Ramos (cell line): Measurements from ENCODE around the gene LAPTM4A.
"Not testable (repeated sequence)": the region's sequence is repeated elsewhere in the genome, so short reads cannot be mapped to it uniquely, and the experiment has no call there.

Experiments
- in situ Hi-C: fragments of 300-500 bp; cut with MboI; formaldehyde crosslinking; loops from one replicate; pipeline ENCODE4 v1.14.3; 2022; ENCODE audit warnings: low sequenced_read_pairs; ENCODE audit not compliant: unreplicated experiment

Gene LAPTM4A

GRCh38 chr2:20079546-20080115, 28.2 kb upstream of the LAPTM4A start:
- in situ Hi-C loops, result no loop called here

GRCh38 chr2:20077411-20077940, 26.0 kb upstream of the LAPTM4A start:
- in situ Hi-C loops, result no loop called here

GRCh38 chr2:20076757-20077156, 25.3 kb upstream of the LAPTM4A start:
- in situ Hi-C loops, result no loop called here

GRCh38 chr2:20074901-20075300, 23.5 kb upstream of the LAPTM4A start:
- in situ Hi-C loops, result no loop called here

GRCh38 chr2:20074046-20074648, 22.7 kb upstream of the LAPTM4A start:
- in situ Hi-C loops, result not testable (repeated sequence)

- in situ Hi-C loops, result no loop called here
These were observed 22.0 kb upstream of the LAPTM4A start for GRCh38 chr2:20073460-20073859.

GRCh38 chr2:20072436-20073158, 21.2 kb upstream of the LAPTM4A start:
- in situ Hi-C loops, result no loop called here

GRCh38 chr2:20071397-20072383, 20.3 kb upstream of the LAPTM4A start:
- in situ Hi-C loops, result no loop called here

GRCh38 chr2:20069756-20070155, 18.3 kb upstream of the LAPTM4A start:
- in situ Hi-C loops, result no loop called here

- in situ Hi-C loops, result no loop called here
These were observed 16.7 kb upstream of the LAPTM4A start for GRCh38 chr2:20067992-20068584.

- in situ Hi-C loops, result no loop called here
These were observed 14.6 kb upstream of the LAPTM4A start for GRCh38 chr2:20065885-20066602.

GRCh38 chr2:20064841-20065240, 13.4 kb upstream of the LAPTM4A start:
- in situ Hi-C loops, result no loop called here

GRCh38 chr2:20064421-20064820, 13.0 kb upstream of the LAPTM4A start:
- in situ Hi-C loops, result no loop called here

- in situ Hi-C loops, result no loop called here
These were observed 11.5 kb upstream of the LAPTM4A start for GRCh38 chr2:20062615-20063545.

- in situ Hi-C loops, result no loop called here
These were observed 10.5 kb upstream of the LAPTM4A start for GRCh38 chr2:20061940-20062339.

- in situ Hi-C loops, result no loop called here
These were observed 10.0 kb upstream of the LAPTM4A start for GRCh38 chr2:20061476-20061875.

- in situ Hi-C loops, result no loop called here
These were observed 8.7 kb upstream of the LAPTM4A start for GRCh38 chr2:20060106-20060505.

- in situ Hi-C loops, result no loop called here
These were observed 5.8 kb upstream of the LAPTM4A start for GRCh38 chr2:20057268-20057667.
